Measurements from ENCODE around the gene FAIM2.

GRCh38 chr12:49933796-49934195 lies 30.1 kb upstream of the FAIM2 start:
- TF ChIP-seq CTCF (conservative IDR thresholded peaks at IDR 0.05; ENCODE audit: low read depth, low read length): no peak
- TF ChIP-seq EZH2 (IDR thresholded peaks at IDR 0.05; ENCODE audit: low read length, unreplicated experiment): no peak
- no peak for TF ChIP-seq EZH2phosphoT487 (IDR thresholded peaks at IDR 0.05; ENCODE audit: borderline replicate concordance, low read length)

All from PC-3 (cell line).